Coronary artery (tissue), 2 donors: ENCODE measurements around the gene UPK3BL1.
"Not testable (repeated sequence)": the region's sequence is repeated elsewhere in the genome, so short reads cannot be mapped to it uniquely, and the experiment has no call there.

Experiments
- DNase-seq: peaks from one replicate; pipeline ENCODE4 v3.0.0-alpha.2; 2017; ENCODE audit warnings: low spot score
- H3K27ac ChIP-seq, 2 donors: fragments of 200-600 bp; sonication (generic); one replicate each; pipeline ENCODE4 v1.5.1; 2016 to 2019
- H3K4me3 ChIP-seq: fragments of 200-600 bp; sonication (generic); 2 replicates; pipeline ENCODE4 v1.5.1; 2016; ENCODE audit warnings: mild to moderate bottlenecking, moderate library complexity

The UPK3BL1 gene

DNA sequence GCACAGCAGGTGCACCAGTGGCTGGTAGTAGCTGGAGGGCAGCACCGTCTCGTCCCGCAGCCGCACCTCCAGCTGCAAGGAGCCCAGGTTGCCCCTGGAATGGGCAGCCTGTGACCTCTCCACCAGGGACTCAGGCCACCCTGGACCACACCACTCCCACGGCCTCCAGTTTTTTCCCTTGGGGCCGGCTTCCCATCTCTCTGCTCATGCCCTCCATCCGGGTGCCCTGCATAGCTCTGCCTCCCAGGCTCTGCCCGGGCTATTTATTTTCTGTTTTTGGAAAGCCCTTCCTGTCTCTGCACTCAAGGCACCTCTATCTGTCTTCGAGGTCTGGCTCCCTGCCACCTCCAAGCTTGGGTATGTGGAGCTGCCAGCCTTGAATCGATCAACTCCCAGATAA, 46.6 kb downstream of the UPK3BL1 start:
- not testable (repeated sequence) for H3K4me3 ChIP-seq, H3K27ac ChIP-seq, DNase-seq

DNA sequence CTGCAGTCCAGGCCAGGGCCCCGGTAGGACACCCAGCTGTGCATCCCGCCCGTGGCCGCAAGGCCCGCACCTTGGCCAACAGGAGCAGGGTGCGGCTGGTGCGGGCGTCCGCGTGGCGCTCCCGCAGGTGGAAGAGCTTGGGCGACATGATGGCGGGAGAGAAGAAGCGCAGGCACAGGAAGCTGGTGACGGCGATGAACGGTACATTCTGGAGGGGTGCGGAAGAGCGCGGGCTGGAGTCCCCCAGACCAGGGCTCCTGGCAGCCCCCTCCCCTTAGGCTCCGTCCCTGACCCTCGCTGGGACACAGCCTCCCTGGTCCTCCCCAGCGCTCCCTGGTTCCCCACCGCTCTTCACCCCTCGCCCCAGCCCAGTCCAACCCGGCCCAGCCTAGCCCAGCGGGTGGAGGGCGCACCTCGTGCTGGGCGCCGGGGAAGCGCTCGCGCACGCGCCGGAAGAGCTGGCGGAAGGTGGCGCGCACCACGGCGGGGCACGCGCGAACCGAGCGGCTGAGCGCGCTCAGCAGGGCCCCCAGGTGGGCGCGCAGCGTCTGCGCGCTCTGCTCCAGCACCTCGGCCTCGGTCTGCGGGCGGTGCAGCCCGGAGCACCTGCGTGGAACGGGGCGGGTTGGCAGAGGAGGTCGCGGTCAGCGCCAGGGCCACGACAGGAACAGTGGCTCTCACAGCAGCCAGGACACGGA, 48.8 kb downstream of the UPK3BL1 start:
- not testable (repeated sequence) for H3K4me3 ChIP-seq, H3K27ac ChIP-seq, DNase-seq

GRCh38 chr7:102592477-102593019, 50.0 kb downstream of the UPK3BL1 start:
- not testable (repeated sequence) for DNase-seq, H3K4me3 ChIP-seq
- H3K27ac ChIP-seq = peak overlapping the region in 1 of 2 donors; percentile 28

DNA sequence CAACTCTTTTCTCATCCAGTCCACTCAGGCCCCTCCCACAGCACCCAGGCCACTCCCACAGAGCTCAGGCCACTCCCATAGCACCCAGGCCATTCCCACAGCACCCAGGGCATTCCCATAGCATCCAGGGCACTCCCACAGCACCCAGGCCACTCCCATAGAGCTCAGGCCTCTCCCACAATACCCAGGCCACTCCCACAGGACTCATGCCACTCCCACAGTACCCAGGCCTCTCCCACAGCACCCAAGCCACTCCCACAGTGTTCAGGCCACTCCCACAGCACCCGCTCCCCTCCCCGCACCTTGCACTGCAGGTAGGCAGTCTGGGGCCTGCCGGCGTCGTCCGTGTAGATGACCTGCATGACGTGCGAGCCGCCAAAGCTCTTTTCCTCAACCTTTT, 52.7 kb downstream of the UPK3BL1 start:
- not testable (repeated sequence) for H3K27ac ChIP-seq, DNase-seq, H3K4me3 ChIP-seq
